ENCODE data around the gene RNF220.

Gene RNF220

DNA sequence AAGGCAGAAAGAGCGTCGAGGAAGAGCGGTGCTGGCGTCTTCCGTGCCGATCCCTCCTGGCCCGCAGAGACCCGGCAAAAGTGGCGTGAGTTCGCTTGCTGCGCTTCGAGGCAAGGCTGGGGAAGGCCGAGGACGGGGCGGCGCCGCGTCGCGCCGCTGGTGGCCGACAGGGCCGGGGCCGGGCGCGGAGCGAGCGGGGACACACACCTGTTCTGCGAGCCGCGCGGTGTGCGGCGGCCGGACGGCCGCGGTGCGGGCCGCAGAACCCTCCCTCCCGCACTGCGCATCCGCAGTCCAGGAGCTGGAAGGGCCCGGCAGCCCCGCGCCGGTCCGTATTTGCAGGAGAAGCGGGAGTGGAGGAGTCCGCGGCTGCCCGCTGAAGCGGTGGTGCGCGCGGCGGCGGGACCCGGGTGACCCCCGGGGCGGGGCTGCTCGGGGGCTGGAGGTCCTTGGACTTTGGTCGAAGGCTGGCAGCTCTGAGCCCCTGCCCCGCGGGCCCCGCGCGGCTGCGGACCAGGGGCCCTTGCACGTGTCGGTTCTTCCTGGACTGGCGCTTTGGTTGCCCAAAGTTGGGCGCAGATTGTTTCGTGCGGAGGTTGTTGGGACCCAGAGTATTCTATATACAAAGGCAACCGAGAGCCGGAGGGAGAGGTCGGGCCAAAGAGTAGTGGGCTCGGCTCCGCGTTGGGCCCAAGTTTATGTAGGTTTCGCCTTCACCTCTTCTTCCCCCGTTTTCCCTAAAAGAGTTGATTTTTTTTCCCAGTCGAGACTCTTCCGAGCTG, 2.6 kb downstream of the RNF220 start:
- DNase-seq (ENCODE audit: low read depth) = no peak

- DNase-seq (ENCODE audit: low read depth) = no peak
Measured at GRCh38 chr1:44408212-44408582, 3.1 kb downstream of the RNF220 start.

- no peak for DNase-seq (ENCODE audit: low read depth)
Measured at GRCh38 chr1:44408632-44409602, 3.9 kb downstream of the RNF220 start.

DNA sequence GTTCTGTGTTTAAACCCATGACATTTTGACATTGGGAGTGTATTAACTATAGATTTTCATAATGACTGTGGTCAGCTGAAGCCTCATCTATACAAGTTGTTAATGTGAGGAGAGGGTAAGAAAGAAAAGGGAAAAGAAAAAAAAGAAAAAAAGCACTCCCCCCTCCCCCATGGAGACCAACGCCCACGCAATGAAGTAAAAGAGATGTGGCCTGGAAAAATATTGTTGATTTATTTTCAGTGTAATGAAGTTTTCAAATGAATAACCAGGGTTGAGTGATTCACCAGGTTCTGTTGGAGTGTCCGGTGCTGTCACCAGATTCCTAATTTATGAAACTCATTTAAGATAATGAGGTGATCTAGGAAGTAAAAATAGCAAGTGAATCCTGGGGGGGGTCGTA, 4.7 kb downstream of the RNF220 start:
- no peak for DNase-seq (ENCODE audit: low read depth)

- DNase-seq (ENCODE audit: low read depth) = no peak
Measured at GRCh38 chr1:44411861-44412260, 6.8 kb downstream of the RNF220 start.

DNA sequence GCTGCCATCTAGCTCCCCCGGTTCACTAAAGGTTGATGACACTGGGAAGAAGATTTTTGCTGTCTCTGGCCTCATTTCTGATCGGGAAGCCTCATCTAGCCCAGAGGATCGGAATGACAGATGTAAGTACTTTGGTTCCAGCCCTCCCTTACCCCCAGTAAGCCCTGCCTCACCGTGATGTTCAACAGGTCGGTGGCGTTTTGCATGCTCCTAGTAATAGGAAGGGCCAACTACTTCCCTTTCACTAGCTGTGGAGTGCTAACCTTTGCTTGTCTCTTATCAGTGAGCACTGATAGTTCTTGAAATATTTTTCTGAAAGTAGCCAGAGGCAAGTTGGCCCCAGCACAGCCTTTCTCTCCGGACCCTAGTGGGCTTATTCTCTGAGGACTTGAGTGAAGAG, 7.5 kb downstream of the RNF220 start:
- DNase-seq (ENCODE audit: low read depth) = no peak

- DNase-seq (ENCODE audit: low read depth) = no peak
Measured at GRCh38 chr1:44413740-44414139, 8.7 kb downstream of the RNF220 start.

DNA sequence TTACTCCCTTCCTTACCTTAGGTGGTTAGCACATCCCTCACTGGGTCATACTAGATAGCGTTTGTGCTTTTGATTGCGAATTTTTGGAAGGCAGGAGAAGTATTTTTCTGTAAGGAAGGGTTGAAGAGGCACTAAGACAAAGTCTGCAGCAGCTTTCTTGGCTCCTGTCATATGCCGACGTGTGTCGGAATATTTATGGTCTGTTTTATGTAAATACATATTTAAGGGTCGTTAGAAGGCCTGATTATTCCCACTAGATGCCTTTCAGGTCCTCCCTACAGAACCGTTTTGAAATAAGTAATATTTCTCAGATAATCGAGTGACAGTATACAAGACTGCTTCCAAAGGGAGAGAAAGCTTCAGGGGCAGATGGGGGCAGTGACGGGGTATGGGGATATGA, 10.0 kb downstream of the RNF220 start:
- DNase-seq (ENCODE audit: low read depth) = no peak

- no peak for DNase-seq (ENCODE audit: low read depth)
Measured at GRCh38 chr1:44416408-44416807, 11.4 kb downstream of the RNF220 start.

DNA sequence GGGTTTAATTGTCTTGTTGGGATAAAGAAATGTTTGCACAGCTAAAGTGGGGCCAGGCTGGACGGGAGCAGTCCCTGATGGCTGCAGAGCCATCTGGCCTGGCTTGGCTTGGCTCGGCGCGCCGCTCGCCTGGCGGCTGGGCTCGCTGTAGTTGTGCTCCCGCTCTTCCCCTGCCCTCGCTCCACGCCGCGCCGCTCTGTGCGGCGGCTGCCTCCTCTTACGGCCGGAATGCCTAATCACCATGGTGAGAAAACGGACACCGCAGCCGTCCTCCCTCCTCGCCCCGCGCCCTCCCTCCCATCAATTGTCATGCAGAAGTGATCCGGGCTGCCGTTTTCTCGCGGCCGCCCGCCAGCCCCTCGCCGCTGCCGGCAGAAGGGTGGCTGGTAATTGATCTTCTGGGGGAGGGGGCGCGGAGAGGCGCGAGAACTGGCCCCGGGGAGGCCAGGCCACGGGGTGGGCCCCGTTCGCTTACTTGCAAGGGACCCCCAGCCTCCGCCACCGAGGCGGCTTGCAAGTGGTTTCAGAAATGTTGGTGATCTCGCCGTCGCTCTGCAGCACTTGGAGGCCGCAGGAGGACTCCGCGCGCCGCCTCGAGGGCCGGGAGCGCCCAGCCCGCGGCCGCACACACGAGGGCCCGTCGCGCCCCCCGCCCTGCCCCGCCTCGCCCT, 12.4 kb downstream of the RNF220 start:
- DNase-seq (ENCODE audit: low read depth) = no peak

DNA sequence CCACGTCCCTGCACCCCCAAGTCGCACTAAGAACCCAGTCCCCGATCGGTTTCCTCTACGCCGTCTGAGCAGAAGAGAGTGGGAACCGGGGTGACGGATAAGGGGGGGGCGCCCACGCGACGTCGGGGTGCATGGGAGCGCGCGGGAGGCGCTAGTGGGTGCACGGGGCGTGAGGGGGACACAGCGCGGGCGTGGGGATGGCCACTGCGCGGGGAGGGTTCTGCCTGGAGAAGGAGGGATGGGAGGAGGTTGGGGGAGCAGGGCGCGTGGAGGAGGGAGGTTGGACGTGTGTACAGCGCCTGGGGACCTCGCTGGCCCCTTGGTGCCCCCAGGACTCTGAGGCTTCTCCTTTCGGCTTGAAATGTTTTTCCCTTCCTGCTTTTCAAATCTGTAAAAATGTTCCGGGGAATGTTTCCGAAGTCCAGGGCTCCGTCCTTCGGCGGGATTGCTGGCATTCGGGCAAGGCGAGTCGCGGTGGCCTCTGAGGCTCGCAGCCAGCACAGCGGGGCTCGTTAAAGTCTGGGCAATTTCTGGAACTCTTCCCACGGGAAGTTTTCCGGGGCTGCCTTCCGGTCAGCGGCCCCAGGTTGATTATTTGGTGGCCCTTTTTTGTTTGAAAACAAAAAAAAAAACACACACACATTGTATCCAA, 13.1 kb downstream of the RNF220 start:
- DNase-seq (ENCODE audit: low read depth) = no peak

DNA sequence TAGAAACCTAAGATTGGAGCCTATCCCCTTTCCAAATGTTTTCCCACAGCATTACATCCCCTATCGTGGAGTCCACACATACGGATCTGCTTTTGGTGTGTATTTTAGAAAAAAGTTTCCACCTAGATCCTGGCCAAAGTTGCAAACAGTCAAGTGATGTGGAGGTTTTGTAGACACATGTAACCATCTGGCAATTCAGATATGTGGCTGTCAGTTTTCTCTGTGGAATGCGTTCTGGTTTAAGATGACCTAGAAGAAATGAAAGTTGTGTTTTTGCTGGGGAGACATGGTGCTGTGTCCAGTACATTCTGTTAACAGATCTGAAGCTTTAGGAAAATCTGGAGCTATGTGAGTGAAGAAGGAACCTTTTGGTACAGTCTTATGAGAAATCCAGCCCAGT, 14.8 kb downstream of the RNF220 start:
- DNase-seq (ENCODE audit: low read depth) = no peak

DNA sequence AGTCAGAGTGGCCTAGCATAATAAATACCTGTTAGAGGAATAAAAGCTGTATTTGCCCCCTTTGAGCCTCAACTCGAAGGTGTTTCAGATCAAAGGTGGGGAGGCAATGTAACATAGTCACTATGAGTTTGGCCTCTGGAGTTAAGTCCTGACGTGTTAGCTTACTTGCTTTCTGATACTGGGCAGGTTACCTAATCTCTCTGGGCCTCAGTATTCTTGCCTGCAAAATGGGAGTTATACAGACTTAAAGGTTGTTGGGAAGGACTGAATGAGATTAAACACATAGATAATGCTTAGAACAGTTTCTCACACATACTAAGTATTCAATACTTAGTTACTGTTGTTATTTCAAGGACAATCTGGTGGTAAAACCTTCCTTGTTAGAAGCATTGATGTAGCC, 15.5 kb downstream of the RNF220 start:
- DNase-seq (ENCODE audit: low read depth) = no peak

GRCh38 chr1:44421446-44421884, 16.4 kb downstream of the RNF220 start:
- DNase-seq (ENCODE audit: low read depth) = no peak

- no peak for DNase-seq (ENCODE audit: low read depth)
Measured at GRCh38 chr1:44422161-44422560, 17.1 kb downstream of the RNF220 start.

- DNase-seq (ENCODE audit: low read depth) = no peak
Measured at GRCh38 chr1:44423591-44424537, 18.8 kb downstream of the RNF220 start.

DNA sequence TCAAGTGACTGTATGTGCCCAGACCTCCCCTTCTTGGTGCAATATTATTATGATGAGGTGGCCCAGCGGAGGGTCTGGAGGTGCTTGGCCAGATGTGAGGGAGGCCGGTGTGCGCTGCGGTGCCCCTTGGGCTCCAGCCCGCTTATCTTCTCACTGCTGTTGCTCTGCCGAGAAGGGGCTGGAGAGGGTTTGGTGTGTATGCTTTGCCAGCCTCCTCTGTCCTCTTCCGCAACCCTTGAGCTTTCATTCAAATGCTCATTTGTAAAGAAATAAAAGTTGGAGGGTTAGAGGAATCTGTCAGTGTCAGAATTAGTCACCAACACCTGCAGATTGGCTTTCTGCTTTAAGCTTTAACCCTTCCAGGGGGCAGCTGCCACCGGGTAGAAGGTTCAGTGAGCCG, 19.7 kb downstream of the RNF220 start:
- DNase-seq (ENCODE audit: low read depth) = no peak

GRCh38 chr1:44425341-44426082, 20.5 kb downstream of the RNF220 start:
- no peak for DNase-seq (ENCODE audit: low read depth)

DNA sequence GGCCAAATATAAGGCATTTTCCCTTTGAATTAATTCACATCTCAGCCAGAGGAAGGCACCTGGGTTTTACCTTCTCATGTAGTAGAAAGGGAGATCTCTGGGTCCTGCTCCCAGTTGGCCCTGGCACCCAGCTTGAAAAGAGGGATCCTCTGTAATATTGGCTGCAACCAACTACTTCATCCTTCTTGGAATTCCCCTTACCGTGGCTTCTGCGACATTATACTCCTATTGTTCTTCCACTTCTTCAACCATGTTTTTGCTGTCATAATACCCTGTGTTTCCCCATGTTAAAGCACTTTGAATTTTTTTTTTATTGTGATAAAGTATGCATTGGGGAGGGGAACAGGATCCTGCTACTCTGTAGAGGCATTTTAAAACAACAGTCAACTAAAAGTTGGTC, 26.8 kb downstream of the RNF220 start:
- no peak for DNase-seq (ENCODE audit: low read depth)

GRCh38 chr1:44433209-44433608, 28.2 kb downstream of the RNF220 start:
- no peak for DNase-seq (ENCODE audit: low read depth)
